ENCODE data around the gene FAM83B. TPM values are rescaled to one million over a fixed set of nuclear protein-coding genes. Genes with fewer than 3 reads are reported as not detected.

The FAM83B gene
- total and polyA plus RNA-seq, 2 of the 13 experiments (the other 11 are each of a cell fraction or from before 2014, with no cell fraction given): not detected

GRCh38 chr6:54886932-54887584 is 40.5 kb downstream of the FAM83B start:
- ChIA-PET CTCF (ENCODE audit: low intra/inter-chr PET ratio, low total read pairs) (no interaction called here), POLR2A (no interaction called here)
- H3K9me3 ChIP-seq (ENCODE audit: low read length): no peaks in the 10 kb centered on the region
- TF ChIP-seq HNRNPL (IDR thresholded peaks at IDR 0.05; ENCODE audit: low read depth, low read length): no peak
- no peak overlapping the region for H2AFZ ChIP-seq (ENCODE audit: low read length)
- H3K27me3 ChIP-seq (ENCODE audit: control insufficient read depth in 1 of 2, insufficient read depth in 2 of 2, low read length in 2 of 2): no peaks in the 10 kb centered on the region
- WGBS (ENCODE audit: low lambda C conversion rate): 5% methylated on average over 4 of the region's 4 CpGs
- H3K4me2 ChIP-seq (ENCODE audit: low read depth, low read length): no peak overlapping the region
- ATAC-seq (no peak), DNase-seq (ENCODE audit: low spot score) (no peak), FAIRE-seq (no peak)
- intact Hi-C loops (cut with micrococcal nuclease; ENCODE audit: unreplicated experiment): no loop called here
- no peak overlapping the region for H3K27ac ChIP-seq (ENCODE audit: extremely low read length, insufficient read depth, low read length)
- no TSS peak for BruUV-seq (replicated peaks)
- H3K4me1 ChIP-seq (ENCODE audit: insufficient read depth, low read length): no peaks in the 10 kb centered on the region
- H4K20me1 ChIP-seq (ENCODE audit: insufficient read depth, low read length): no peaks in the 10 kb centered on the region
- in situ Hi-C loops (cut with HindIII; ENCODE audit: extremely low pct_ligation_motif_present, low pct_unique_long_range_greater_than_20kb): no loop called here
- H3K36me3 ChIP-seq (replicated peaks in 1 of 2; ENCODE audit: control insufficient read depth in 1 of 2, insufficient read depth in 2 of 2, low read length in 2 of 2): no peaks in the 10 kb centered on the region
- no peaks in the 10 kb centered on the region for H3K79me2 ChIP-seq (ENCODE audit: insufficient read depth, low read length)
- no peak overlapping the region for H3K4me3 ChIP-seq (replicated peaks in 1 of 3; ENCODE audit: insufficient read depth in 1 of 3, low read depth in 2 of 3, low read length in 3 of 3)
- H3K9ac ChIP-seq (ENCODE audit: insufficient read depth, low read depth, low read length): no peak overlapping the region

GRCh38 chr6:54891536-54891935 is 45.0 kb downstream of the FAM83B start:
- no peaks in the 10 kb centered on the region for H3K79me2 ChIP-seq (ENCODE audit: insufficient read depth, low read length)
- TF ChIP-seq ATAD3A (CRISPR knock-in tag; IDR thresholded peaks at IDR 0.05) (no peak), NCOR1 (IDR thresholded peaks at IDR 0.05; ENCODE audit: borderline replicate concordance, low read length) (no peak)
- no TSS peak for BruUV-seq (replicated peaks)
- H3K4me1 ChIP-seq (ENCODE audit: insufficient read depth, low read length): no peaks in the 10 kb centered on the region
- no peak overlapping the region for H3K4me2 ChIP-seq (ENCODE audit: low read depth, low read length)
- ATAC-seq (no peak), DNase-seq (ENCODE audit: low spot score) (no peak), FAIRE-seq (no peak)
- H3K4me3 ChIP-seq (replicated peaks in 1 of 3; ENCODE audit: insufficient read depth in 1 of 3, low read depth in 2 of 3, low read length in 3 of 3): no peak overlapping the region
- H3K27me3 ChIP-seq (ENCODE audit: control insufficient read depth in 1 of 2, insufficient read depth in 2 of 2, low read length in 2 of 2): no peaks in the 10 kb centered on the region
- WGBS (ENCODE audit: low lambda C conversion rate): 0% methylated on average over 1 of the region's 1 CpG
- H3K9me3 ChIP-seq (ENCODE audit: low read length): no peaks in the 10 kb centered on the region
- H3K27ac ChIP-seq (ENCODE audit: extremely low read length, insufficient read depth, low read length): no peak overlapping the region
- H3K36me3 ChIP-seq (replicated peaks in 1 of 2; ENCODE audit: control insufficient read depth in 1 of 2, insufficient read depth in 2 of 2, low read length in 2 of 2): no peaks in the 10 kb centered on the region
- POLR2A ChIA-PET: no interaction called here
- H2AFZ ChIP-seq (ENCODE audit: low read length): no peak overlapping the region
- H3K9ac ChIP-seq (ENCODE audit: insufficient read depth, low read depth, low read length): no peak overlapping the region
- CTCF ChIA-PET (ENCODE audit: low intra/inter-chr PET ratio, low total read pairs): no interaction called here
- H4K20me1 ChIP-seq (ENCODE audit: insufficient read depth, low read length): no peaks in the 10 kb centered on the region
- intact Hi-C loops (cut with micrococcal nuclease; ENCODE audit: unreplicated experiment): no loop called here
- in situ Hi-C loops (cut with HindIII; ENCODE audit: extremely low pct_ligation_motif_present, low pct_unique_long_range_greater_than_20kb): no loop called here

All from HepG2 (cell line).